Activated CD8-positive, alpha-beta memory T cell treated with anti-CD3 and anti-CD28 coated beads, Interleukin-2, amount 50 U/mL, for 4 hours (primary cell): Measurements from ENCODE around the gene TBC1D13.
A peak's percentile ranks its signal among the peaks of the same experiment; 100 is the strongest.
"Not testable (repeated sequence)": the region's sequence is repeated elsewhere in the genome, so short reads cannot be mapped to it uniquely, and the experiment has no call there.

Experiments
- DNase-seq: peaks from one replicate; pipeline ENCODE4 v3.0.0-alpha.2; 2020

TBC1D13 gene

DNA sequence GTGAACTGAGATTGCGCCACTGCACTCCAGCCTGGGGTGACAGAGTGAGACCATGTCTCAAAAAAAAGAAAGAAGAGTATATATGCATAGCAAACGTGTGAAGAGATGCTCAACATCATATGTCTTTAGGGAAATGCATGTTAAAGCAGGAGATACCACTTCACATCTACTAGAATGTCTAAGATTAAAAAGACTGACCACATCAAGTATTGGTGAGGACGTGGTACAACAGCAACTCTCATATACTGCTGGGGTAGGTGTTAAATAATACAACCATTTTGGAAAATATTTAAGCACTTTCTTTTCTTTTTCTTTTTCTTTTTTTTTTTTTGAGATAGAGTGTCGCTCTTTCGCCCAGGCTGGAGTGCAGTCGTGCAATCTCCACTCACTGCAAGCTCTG is 1.6 kb upstream of the TBC1D13 start:
- DNase-seq, result no peak

DNA sequence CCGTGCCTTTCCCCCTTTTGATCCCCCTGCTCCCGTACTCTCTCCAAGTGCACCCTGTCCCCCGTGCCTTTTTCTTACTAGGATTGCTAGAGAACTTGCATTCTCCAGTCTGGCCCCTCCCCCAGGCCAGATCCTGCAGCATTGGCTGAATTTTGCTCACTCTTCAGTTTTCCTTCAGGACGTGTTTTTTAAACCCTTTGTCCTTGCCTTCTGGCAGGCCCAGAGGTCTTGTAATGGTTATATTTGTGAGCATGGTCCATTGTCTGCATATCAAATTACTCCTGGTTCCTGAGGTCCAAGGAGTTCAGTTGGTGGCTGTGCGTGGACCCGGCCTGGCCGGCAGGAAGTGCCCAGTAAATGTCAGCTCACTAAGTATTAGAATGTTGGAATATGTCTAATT is 606 bp downstream of the TBC1D13 start:
- no peak for DNase-seq

DNA sequence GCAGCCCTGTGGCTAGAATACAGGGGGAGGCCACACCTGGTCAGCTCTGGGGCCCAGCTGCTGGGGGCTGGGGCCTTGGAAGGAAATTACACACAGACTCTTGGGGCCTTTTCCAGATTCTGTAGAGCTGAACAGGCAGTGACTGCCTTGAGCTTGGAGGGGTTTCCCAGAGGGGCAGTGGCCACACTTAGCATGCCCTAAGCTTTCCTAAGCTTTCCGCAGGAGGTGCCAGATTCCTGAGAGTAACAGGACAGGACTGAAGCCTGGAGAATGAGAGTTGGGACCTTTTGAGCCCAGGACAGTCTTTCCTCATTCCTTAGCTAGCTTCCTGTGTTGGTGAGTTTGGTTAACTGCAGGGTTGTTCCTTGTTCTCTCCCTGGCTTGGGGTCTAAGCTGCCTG is 1.4 kb downstream of the TBC1D13 start:
- DNase-seq, result no peak

DNA sequence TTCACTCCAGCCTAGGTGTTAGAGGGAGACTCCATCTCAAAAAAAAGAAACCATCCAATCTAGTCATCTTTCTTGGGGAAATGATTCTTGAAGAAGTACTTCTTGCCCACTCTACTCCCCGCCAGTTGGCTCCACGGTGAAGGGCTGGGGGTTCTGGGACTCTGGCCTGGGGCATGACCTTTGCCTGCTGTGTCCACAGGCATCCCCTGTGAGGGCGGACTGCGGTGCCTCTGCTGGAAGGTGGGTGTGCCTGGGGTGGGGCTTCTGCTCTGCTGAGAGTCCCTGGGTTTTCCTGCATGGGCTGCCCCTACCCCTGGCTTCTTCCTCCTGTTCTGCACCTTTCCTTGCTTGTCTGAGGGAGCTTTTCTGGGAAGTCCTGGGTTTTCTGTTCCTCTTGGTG is 3.5 kb downstream of the TBC1D13 start:
- DNase-seq, result no peak

DNA sequence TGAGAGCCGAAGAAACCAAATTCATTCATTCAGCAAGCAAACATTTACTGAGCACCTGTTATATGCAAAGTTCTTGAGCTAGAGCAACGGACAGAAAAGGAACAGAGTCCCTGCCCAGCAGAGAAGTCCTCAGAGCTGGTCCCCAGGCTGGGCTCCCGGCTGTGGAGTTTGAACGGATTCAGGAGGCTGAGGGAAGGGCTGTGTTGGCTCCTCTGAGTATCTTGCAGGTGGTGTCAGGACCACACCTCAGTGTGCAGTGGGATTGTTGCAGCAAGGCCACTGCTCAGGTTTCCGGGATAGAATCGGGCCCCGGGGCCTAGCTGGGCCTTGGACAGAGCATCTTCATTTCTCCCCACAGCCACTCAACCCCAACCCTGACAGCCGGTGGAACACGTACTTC is 5.1 kb downstream of the TBC1D13 start:
- DNase-seq, result no peak

DNA sequence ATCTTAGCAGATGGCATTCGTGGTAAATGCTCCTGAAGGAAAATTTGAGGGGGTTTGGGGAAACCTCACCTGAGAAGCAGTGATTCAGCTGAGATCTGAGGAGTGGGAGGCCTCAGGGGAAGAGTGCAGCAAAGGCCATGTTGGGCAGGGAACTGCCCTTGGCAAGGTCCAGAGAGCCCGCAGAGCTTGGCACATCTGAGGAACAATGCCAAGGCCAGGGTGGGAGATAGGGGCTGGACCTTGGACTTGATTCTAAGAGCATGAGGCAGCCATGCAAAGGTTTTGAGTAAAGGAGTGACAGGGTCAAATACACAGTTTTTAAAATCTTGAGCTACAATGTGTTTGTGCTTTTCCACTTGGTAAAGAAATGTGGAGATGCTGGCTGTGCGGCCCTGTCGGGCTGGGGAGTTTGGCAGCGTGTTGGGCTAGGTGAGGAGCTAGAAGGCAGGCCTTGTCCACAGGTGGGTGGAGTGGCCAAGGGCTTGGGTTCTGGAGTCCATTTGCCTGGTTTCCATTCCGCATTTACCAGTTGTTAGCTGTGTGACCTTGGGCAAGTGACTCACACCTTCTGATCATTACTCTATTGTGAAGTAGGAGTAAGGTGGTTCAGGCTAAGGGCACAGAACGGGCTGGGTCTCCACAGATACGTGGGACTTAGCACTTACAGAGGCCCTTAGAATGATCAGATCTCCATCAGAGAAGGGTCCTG is 6.1 kb downstream of the TBC1D13 start:
- DNase-seq, result no peak

DNA sequence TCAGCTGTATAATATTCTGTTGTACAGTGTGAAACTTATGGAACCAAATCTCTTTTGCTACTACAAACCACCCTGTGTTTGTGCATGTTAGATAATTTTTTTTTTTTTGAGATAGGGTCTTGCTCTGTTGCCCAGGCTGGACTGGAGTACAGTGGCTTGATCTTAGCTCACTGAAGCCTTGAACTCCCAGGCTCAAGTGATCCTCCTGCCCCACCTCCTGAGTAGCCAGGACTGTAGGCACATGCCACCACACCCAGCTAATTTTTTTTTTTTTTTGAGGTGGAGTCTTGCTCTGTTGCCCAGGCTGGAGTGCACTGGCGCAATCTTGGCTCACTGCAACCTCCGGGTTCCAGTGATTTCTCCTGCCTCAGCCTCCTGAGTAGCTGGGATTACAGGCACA is 7.9 kb downstream of the TBC1D13 start:
- DNase-seq, result not testable (repeated sequence)

DNA sequence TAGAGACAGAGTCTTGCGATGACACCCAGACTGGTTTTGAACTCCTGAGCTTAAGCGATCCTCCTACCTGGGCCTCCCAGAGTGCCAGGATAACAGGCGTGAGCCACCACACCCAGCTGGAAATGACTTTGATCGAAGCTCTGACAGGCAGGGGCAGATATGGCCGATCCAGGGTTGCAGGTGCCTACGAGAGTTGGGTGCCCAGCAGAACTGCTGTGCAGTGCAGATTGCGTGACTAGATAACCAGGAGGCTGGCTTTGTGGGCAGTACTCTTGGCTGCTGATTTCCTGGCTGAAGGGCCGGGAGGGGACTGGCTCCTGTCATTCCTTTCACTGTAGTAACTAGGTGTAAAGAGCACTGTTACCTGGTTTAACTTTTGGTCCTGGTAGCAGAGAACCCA is 11.8 kb downstream of the TBC1D13 start:
- DNase-seq, result no peak

DNA sequence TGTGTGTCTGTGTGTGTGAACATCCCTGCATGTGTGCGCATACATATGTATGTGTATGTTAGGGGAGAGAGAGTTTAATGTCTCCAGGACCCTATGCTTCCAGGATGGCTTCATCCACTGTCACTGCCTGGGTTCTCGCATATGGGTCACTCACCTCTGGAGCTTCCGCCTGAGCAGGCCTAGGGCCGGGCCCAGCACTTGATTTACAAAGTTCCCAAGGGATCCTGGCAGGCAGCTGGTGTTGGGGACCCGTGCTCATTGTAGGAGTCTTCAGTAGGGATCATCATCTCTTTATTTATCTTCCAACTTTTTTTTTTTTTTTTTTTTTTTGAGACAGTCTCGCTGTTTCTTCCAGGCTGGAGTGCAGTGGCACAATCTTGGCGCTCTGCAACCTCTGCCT is 13.0 kb downstream of the TBC1D13 start:
- no peak for DNase-seq

DNA sequence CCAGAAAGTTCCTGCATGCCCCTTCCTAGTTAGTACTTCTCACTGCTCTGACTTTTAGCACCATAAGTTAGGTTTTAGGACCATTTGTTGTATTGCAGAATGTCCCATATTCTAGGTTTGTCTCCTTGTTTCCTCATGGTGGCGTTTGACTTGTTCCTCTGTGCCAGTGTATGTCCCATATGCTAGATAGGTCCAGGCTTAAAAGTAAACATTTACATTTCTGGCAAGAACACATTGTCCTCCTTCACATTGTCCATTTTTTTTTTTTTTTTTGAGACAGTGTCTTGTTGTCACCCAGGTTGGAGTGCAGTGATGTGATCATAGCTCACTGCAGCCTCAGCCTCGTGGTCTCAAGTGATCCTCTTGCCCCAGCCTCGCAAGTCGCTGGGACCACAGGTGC is 15.4 kb downstream of the TBC1D13 start:
- no peak for DNase-seq

DNA sequence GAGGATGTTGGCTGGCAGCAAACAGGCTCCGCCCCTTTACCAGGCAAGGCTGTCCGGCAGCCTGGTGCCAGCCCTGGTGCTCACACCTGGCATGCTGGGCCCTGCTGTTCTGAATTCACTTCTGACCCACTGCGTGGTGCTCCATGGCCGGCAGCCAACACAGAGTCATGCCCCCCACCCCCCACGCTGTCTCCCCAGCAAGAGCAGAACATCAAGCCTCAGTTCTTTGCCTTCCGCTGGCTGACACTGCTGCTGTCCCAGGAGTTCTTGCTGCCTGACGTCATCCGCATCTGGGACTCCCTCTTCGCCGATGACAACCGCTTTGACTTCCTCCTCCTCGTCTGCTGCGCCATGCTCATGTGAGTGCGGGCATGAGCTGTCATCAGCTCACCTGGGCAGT is 18.6 kb downstream of the TBC1D13 start:
- DNase-seq, result no peak

DNA sequence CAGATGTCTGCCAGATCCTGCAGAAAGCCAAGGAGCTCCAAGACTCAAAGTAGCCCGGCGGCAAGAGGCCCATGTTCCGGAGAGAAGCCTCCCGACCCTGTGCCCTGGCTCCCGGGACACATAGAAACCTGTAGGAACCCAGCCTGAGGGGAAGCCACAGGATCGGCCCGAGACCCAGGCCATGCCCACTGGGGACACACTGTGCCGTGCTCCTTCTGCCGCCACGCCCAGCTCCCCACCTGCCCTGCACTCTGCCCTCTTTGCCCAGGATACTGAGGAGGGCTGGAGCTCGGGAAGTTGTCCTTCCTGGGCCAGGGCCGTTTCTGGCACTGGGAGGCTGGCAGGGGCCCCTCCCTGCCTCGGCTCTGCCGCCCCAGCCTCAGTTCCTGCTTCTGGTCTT is 20.8 kb downstream of the TBC1D13 start:
- DNase-seq, result no peak

DNA sequence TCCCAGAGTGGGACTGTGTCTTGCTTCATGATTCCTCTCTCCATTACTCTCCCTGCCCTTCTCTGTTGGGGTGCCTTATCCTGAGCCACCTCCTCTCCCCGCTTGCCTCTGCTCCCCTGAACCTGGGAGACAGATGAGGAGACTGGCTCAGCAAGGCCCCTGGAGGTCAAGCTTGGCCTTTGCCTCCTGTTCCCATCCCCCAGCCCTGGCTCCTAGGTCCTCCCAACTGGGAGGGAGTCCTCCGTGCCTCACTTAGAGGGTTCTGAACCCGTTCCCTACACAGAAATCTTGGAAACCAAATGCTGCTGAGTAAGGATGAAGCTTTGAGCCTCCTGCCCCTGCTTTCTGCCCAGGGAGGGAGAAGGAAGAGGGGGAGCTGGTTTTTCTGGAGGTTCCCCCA is 21.5 kb downstream of the TBC1D13 start:
- DNase-seq, result no peak

DNA sequence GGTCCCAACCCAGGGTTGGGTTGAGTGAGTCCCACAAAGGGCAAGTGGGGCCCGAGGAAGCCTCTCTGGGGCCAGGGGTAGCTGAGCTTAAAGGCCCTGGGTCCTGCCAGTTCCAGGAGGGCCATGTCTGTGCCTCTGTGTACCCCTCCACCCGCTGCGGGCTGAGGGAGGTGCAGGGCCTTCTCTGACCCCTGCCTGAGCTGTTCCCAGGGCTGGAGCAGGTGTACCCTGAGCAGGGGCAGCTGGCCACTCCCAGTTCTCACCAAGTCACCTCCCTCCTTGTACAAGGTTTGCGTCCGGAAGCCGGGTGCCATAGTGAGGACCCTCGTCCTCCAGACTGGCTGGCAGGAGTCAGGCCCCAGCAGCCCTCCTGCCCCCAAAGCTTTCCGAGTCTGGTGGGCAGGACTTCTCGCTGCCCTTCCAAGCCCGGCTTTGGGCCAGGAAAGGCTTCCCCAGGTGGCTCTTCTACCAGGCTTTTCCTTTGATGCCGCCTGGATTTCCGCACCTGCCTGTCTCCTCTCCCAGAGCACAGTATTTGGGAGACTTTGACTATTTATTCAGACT is 22.1 kb downstream of the TBC1D13 start:
- DNase-seq, result no peak

DNA sequence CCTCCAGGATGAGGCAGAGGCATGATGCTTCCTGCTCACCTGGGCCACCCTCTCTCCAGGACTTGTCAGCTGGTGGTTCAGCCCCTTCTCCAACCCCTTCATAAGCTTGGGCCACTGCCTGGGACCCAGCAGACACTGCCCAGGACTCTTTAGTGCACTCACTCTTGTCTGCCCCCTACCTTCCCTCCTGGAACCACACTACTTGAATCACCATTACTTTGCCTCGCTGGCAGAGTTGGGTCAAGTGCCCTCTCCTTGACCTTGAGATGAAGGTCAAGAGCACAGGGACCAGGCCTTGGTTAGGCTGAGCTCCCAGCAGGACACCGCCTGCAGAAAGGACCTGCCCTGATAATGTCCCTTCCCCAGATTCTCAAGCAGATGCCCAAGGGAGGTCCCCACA is 22.8 kb downstream of the TBC1D13 start:
- DNase-seq, result no peak

DNA sequence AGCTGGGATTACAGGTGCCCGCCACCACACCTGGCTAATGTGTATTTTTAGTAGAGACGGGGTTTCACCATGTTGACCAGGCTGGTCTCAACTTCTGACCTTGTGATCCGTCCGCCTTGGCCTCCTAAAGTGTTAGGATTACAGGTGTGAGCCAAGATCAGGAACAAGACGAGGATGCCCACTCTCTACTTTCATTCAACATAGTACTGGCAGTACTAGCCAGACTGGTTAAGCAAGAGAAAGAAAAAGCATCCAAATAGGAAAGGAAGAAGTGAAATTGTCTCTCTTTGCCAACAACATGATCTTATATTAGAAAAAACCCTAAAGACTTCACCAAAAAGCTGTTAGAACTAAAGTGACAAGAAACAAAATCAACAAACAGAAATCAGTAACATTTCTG is 23.8 kb downstream of the TBC1D13 start:
- no peak for DNase-seq

DNA sequence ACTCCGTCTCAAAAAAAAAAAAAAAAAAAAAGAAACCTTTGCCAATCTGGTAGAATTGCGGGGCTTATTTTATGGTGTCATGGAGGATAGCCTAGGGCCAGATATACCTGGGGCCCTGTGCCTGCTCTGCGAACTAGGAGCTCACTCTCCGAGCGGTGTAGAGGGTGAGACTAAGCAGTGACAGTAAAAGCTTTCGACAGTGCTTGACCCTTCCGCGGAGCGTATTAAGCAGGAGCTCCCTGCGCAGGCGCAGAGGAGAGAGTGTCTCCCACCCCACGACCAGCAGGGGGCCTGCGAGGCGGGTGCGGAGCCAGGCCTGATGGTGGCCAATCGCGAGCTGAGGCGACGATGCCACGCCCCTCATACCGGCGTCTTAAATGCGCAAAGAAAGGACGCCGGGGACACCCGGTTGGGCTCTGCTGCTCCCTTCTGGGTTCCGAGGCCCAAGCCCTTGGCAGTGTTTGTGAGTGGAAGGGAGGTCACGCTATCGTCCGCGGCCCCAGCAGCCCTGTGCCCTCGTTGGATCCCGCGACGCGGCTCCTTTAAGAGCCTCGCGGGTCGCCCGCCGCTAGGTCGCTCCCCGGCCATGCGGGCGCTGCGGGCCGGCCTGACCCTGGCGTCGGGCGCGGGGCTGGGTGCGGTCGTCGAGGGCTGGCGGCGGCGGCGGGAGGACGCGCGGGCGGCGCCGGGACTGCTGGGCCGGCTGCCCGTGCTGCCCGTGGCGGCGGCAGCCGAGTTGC is 31.2 kb downstream of the TBC1D13 start, which contains the start of gene ENDOG:
TSS of gene ENDOG (plus strand) at position 402 of the 740 bp plus-strand sequence. CDS start at position 587, 185 bp downstream.
- peak; percentile 98 for DNase-seq

DNA sequence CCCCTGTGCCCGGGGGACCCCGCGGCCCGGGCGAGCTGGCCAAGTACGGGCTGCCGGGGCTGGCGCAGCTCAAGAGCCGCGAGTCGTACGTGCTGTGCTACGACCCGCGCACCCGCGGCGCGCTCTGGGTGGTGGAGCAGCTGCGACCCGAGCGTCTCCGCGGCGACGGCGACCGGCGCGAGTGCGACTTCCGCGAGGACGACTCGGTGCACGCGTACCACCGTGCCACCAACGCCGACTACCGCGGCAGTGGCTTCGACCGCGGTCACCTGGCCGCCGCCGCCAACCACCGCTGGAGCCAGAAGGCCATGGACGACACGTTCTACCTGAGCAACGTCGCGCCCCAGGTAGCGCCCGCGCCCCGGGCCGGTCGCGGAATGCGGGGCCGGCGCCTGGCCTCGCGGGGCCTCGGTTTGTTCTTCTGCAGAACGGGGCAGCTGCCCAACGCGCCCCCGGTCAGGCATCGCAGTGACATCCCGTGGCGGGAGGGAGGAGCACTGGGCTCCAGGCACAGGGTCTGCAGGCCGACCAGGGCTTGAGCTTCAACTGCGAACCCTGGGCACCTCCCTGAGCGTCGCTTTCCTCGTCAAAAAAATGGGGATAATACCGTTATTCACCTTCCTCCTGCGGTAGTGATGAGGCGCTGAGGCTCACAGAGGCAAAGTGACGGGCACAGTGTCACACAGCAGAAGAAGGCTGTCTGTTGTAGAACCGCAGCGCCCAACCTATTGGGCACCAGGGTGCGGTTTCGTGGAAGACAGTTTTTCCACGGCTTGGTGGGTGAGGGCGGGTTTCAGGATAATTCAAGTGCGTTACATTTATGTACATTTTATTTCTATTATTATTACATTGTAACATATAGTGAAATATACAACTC is 32.0 kb downstream of the TBC1D13 start:
- peak; percentile 58 for DNase-seq

DNA sequence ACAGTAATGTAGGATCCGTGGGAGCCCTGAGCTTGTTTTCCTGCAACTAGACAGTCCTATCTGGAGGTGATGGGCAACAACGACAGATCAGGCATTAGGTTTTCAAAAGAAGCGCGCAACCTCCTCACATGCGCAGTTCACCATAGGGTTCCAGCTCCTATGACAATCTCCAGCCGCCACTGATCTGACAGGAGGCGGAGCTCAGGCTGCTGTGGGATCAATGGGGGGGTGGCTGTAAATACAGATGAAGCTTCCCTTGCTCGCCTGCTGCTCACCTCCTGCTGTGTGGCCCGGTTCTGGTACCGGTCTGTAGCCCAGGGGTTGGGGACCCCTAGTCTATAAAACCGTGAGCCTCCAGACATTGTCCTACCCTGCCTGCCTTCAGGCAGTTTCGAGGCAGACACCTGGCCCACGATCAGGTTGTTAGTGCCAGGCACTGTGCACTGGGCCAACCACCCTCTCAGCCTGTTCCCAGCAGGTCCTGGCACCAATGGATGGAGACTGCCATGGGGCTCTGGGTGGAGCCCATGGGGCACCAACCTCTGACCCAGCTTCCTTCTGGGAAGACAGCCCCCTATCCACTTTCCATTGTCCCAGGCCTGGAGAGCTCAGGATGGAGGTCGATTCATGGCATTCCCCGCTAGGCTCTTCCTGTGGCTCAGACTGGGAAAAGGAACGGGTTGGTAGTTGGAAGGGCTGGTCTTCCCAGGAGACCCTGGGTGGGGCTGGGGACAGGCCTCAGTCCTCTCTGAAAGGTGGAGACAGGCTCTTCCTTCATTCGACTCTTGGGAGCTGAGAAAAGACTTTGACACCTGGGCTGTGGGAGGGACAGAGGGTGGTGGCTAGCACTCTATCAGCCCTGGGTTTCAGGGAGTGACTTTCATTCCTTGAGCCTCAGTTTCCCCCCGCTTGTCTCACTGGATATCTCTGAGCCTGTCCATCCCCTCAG is 32.9 kb downstream of the TBC1D13 start:
- no peak for DNase-seq

DNA sequence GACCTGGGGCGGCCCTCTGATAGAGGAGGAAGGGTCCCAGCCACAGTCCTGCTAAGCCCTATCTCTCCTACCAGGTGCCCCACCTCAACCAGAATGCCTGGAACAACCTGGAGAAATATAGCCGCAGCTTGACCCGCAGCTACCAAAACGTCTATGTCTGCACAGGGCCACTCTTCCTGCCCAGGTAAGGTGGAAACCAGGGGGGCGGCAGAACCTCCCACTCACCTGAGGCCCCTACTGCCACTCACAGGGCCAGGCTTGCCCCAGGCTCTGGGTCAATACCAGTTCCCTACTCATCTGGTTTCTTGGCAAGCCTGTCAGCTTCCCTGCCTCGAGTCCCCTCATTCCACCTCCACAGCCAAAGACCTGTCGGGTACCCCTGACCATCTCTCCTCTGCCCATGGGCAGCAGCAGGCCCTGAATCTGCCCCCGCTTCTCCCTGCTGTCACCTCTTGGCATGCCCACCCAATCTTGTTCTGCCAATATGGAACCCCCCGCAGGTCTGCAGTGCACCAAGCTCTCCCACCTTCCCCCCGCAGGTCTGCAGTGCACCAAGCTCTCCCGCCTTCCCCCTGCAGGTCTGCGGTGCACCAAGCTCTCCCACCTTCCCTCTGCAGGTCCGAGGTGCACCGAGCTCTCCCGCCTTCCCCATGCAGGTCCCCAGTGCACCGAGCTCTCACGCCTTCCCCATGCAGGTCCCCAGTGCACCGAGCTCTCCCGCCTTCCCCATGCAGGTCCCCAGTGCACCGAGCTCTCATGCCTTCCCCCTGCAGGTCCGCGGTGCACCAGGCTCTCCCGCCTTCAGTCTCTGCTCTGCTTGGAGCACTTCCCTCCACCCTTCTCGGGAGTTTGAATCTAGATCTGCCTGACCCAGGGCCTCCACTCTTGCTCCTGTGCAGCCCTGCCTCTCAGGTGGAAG is 33.9 kb downstream of the TBC1D13 start:
- DNase-seq, result no peak
